Cardiac septum (tissue), 1 donor: ENCODE data around the gene AQP12B. TPM values are rescaled to one million over a fixed set of nuclear protein-coding genes. Genes with fewer than 3 reads are reported as not detected.
"Not testable (repeated sequence)": the region's sequence is repeated elsewhere in the genome, so short reads cannot be mapped to it uniquely, and the experiment has no call there.

Experiments
- DNase-seq: peaks from one replicate; pipeline ENCODE4 v3.0.0-alpha.2; 2020; ENCODE audit warnings: low spot score
- intact Hi-C: fragments of 100-400 bp; cut with DNase I; formaldehyde crosslinking; loops from one replicate; pipeline ENCODE4 v1.14.0; 2022
- total RNA-seq: library from RNA; stranded (reverse); fragmentation: NEBNext Ultra II Directional; extraction: Animal tissue kit (Norgen Biotek cat#: 25700); gene quantifications from one replicate; pipeline ENCODE4 v1.2.1, GENCODE V29; 2021
- donor health status: DM: no; HTN: no; CAD: no.

AQP12B gene
- total RNA-seq, 1 donor from 2014 or later, result not detected

- intact Hi-C loops, result no loop called here
- no peak for DNase-seq
Measured at GRCh38 chr2:240662681-240663080, 20.0 kb downstream of the AQP12B start.

- DNase-seq, intact Hi-C loops: not testable (repeated sequence)
Measured at GRCh38 chr2:240659883-240660282, 22.8 kb downstream of the AQP12B start.

- intact Hi-C loops, result no loop called here
- no peak for DNase-seq
Measured at GRCh38 chr2:240655931-240656886, 26.5 kb downstream of the AQP12B start.

GRCh38 chr2:240651185-240651584, 31.5 kb downstream of the AQP12B start:
- DNase-seq, result no peak

GRCh38 chr2:240650254-240650965, 32.3 kb downstream of the AQP12B start:
- intact Hi-C loops, result no loop called here
- no peak for DNase-seq

More at GRCh38 chr2:240651185-240651584, 31.5 kb downstream of the AQP12B start:
- intact Hi-C loops, result no loop called here

GRCh38 chr2:240649331-240649730, 33.4 kb downstream of the AQP12B start:
- intact Hi-C loops, result no loop called here
- no peak for DNase-seq

GRCh38 chr2:240648650-240649275, 33.9 kb downstream of the AQP12B start:
- intact Hi-C loops, result no loop called here
- no peak for DNase-seq

- intact Hi-C loops, result no loop called here
- DNase-seq, result no peak
Measured at GRCh38 chr2:240648155-240648649, 34.5 kb downstream of the AQP12B start.

GRCh38 chr2:240647503-240648154, 35.1 kb downstream of the AQP12B start:
- DNase-seq, result no peak
- intact Hi-C loops, result no loop called here

GRCh38 chr2:240646900-240647502, 35.7 kb downstream of the AQP12B start:
- DNase-seq, result no peak
- intact Hi-C loops, result no loop called here

GRCh38 chr2:240646176-240646899, 36.3 kb downstream of the AQP12B start:
- DNase-seq, result no peak

GRCh38 chr2:240645801-240646175, 36.9 kb downstream of the AQP12B start:
- intact Hi-C loops, result no loop called here
- DNase-seq, result no peak

More at GRCh38 chr2:240646176-240646899, 36.3 kb downstream of the AQP12B start:
- intact Hi-C loops, result no loop called here

- no peak for DNase-seq
- intact Hi-C loops, result no loop called here
Measured at GRCh38 chr2:240645346-240645745, 37.3 kb downstream of the AQP12B start.

GRCh38 chr2:240644859-240645301, 37.8 kb downstream of the AQP12B start:
- intact Hi-C loops, result no loop called here
- DNase-seq, result peak; percentile 71

GRCh38 chr2:240644171-240644651, 38.5 kb downstream of the AQP12B start:
- DNase-seq, result no peak
- intact Hi-C loops, result no loop called here

- intact Hi-C loops, result no loop called here
- peak; percentile 55 for DNase-seq
Measured at GRCh38 chr2:240643811-240644150, 38.9 kb downstream of the AQP12B start.

- intact Hi-C loops, result no loop called here
- no peak for DNase-seq
Measured at GRCh38 chr2:240643093-240643810, 39.4 kb downstream of the AQP12B start.

- DNase-seq, result no peak
- intact Hi-C loops, result no loop called here
Measured at GRCh38 chr2:240642806-240643092, 39.9 kb downstream of the AQP12B start.
